ENCODE measurements around the gene ADGRL3. TPM values are rescaled to one million over a fixed set of nuclear protein-coding genes. Genes with fewer than 3 reads are reported as not detected.

Gene ADGRL3
- total and polyA plus RNA-seq, 2 donors (not counting 1 experiment from before 2014, with no cell fraction given), result not detected

GRCh38 chr4:61408861-61409260 lies 208.7 kb downstream of the ADGRL3 start:
- no peak overlapping the region for H3K27ac Mint-ChIP-seq
- Histone ChIP-seq H3K27me3 (replicated peaks in 1 of 4; ENCODE audit: control extremely low read depth in 1 of 4, control insufficient read depth in 3 of 4, insufficient read depth in 4 of 4, low read length in 3 of 4) (no peaks in the 10 kb centered on the region), H3K79me2 (ENCODE audit: control insufficient read depth, insufficient read depth, low read length) (no peaks in the 10 kb centered on the region), H3K36me3 (replicated peaks in 1 of 2; ENCODE audit: control extremely low read depth in 1 of 2, control insufficient read depth in 1 of 2, extremely low read depth in 1 of 2, insufficient read depth in 2 of 2, low read length in 1 of 2) (no peaks in the 10 kb centered on the region), H3K27ac (ENCODE audit: low read length in 2 of 2) (no peak overlapping the region), H2AFZ (ENCODE audit: insufficient read depth, low read depth, low read length, poor library complexity, severe bottlenecking) (no peak overlapping the region), H3K9me3 (ENCODE audit: control extremely low read depth in 1 of 3, control insufficient read depth in 2 of 3, insufficient read depth in 1 of 3, low read length in 2 of 3) (no peaks in the 10 kb centered on the region), H3K4me1 (ENCODE audit: control insufficient read depth in 2 of 2, insufficient read depth in 2 of 2, low read length in 2 of 2) (no peaks in the 10 kb centered on the region), H3K4me2 (replicated peaks; ENCODE audit: low read depth, low read length, poor library complexity, severe bottlenecking) (no peak overlapping the region), H4K20me1 (ENCODE audit: control insufficient read depth, insufficient read depth, low read length, poor library complexity, severe bottlenecking) (no peaks in the 10 kb centered on the region), H3K9ac (ENCODE audit: low read length) (no peak overlapping the region), H3K4me3 (ENCODE audit: control extremely low read depth in 1 of 5, extremely low read depth in 1 of 5, insufficient read depth in 1 of 5, low read depth in 2 of 5, low read length in 4 of 5) (no peak overlapping the region)
- no peak overlapping the region for H3K4me3 Mint-ChIP-seq
- H3K4me1 Mint-ChIP-seq, result no peaks in the 10 kb centered on the region
- ATAC-seq (ENCODE audit: low read depth) (no peak), DNase-seq (no peak)
- CTCF ChIA-PET, result no interaction called here
- H3K9me3 Mint-ChIP-seq (ENCODE audit: insufficient read depth), result no peaks in the 10 kb centered on the region
- intact Hi-C loops (cut with micrococcal nuclease), result no loop called here
- no peak for TF ChIP-seq EZH2 (IDR thresholded peaks at IDR 0.05; ENCODE audit: borderline replicate concordance, insufficient read depth, low read depth, low read length, poor library complexity, severe bottlenecking)
- TF ChIP-seq, protein P1, sequence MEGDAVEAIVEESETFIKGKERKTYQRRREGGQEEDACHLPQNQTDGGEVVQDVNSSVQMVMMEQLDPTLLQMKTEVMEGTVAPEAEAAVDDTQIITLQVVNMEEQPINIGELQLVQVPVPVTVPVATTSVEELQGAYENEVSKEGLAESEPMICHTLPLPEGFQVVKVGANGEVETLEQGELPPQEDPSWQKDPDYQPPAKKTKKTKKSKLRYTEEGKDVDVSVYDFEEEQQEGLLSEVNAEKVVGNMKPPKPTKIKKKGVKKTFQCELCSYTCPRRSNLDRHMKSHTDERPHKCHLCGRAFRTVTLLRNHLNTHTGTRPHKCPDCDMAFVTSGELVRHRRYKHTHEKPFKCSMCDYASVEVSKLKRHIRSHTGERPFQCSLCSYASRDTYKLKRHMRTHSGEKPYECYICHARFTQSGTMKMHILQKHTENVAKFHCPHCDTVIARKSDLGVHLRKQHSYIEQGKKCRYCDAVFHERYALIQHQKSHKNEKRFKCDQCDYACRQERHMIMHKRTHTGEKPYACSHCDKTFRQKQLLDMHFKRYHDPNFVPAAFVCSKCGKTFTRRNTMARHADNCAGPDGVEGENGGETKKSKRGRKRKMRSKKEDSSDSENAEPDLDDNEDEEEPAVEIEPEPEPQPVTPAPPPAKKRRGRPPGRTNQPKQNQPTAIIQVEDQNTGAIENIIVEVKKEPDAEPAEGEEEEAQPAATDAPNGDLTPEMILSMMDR (IDR thresholded peaks at IDR 0.05), result no peak
- POLR2A ChIA-PET, result no interaction called here
- H3K27me3 Mint-ChIP-seq, result no peaks in the 10 kb centered on the region

- no peaks in the 10 kb centered on the region for H3K27me3 ChIP-seq (replicated peaks in 1 of 4; ENCODE audit: control extremely low read depth in 1 of 4, control insufficient read depth in 3 of 4, insufficient read depth in 4 of 4, low read length in 3 of 4)
- H3K9me3 ChIP-seq (ENCODE audit: control extremely low read depth in 1 of 3, control insufficient read depth in 2 of 3, insufficient read depth in 1 of 3, low read length in 2 of 3), result no peaks in the 10 kb centered on the region
- CTCF ChIA-PET, result no interaction called here
- no peak overlapping the region for H3K4me3 Mint-ChIP-seq
- POLR2A ChIA-PET, result no interaction called here
- H3K9ac ChIP-seq (ENCODE audit: low read length), result no peak overlapping the region
- H3K27ac Mint-ChIP-seq, result no peak overlapping the region
- no peaks in the 10 kb centered on the region for H3K27me3 Mint-ChIP-seq
- no peaks in the 10 kb centered on the region for H3K4me1 Mint-ChIP-seq
- H3K4me3 ChIP-seq (ENCODE audit: control extremely low read depth in 1 of 5, extremely low read depth in 1 of 5, insufficient read depth in 1 of 5, low read depth in 2 of 5, low read length in 4 of 5), result no peak overlapping the region
- H4K20me1 ChIP-seq (ENCODE audit: control insufficient read depth, insufficient read depth, low read length, poor library complexity, severe bottlenecking), result no peaks in the 10 kb centered on the region
- no peak overlapping the region for H3K27ac ChIP-seq (ENCODE audit: low read length in 2 of 2)
- H3K4me1 ChIP-seq (ENCODE audit: control insufficient read depth in 2 of 2, insufficient read depth in 2 of 2, low read length in 2 of 2), result no peaks in the 10 kb centered on the region
- no peak overlapping the region for H3K4me2 ChIP-seq (replicated peaks; ENCODE audit: low read depth, low read length, poor library complexity, severe bottlenecking)
- intact Hi-C loops (cut with micrococcal nuclease), result no loop called here
- DNase-seq (no peak), ATAC-seq (ENCODE audit: low read depth) (no peak)
- no CpG with 5 or more reads among the region's 1 CpG for WGBS (ENCODE audit: insufficient coverage)
- H3K36me3 ChIP-seq (replicated peaks in 1 of 2; ENCODE audit: control extremely low read depth in 1 of 2, control insufficient read depth in 1 of 2, extremely low read depth in 1 of 2, insufficient read depth in 2 of 2, low read length in 1 of 2), result no peaks in the 10 kb centered on the region
- TF ChIP-seq EZH2 (IDR thresholded peaks at IDR 0.05; ENCODE audit: borderline replicate concordance, insufficient read depth, low read depth, low read length, poor library complexity, severe bottlenecking), result no peak
- TF ChIP-seq, protein P1 (IDR thresholded peaks at IDR 0.05), result no peak
- H3K9me3 Mint-ChIP-seq (ENCODE audit: insufficient read depth), result no peaks in the 10 kb centered on the region
- no peaks in the 10 kb centered on the region for H3K79me2 ChIP-seq (ENCODE audit: control insufficient read depth, insufficient read depth, low read length)
- no peak overlapping the region for H2AFZ ChIP-seq (ENCODE audit: insufficient read depth, low read depth, low read length, poor library complexity, severe bottlenecking)
These were observed 211.1 kb downstream of the ADGRL3 start for GRCh38 chr4:61411241-61411640.

Measured in B cell (primary cell).